Measurements from ENCODE around the gene ANKRD13C.

DNA sequence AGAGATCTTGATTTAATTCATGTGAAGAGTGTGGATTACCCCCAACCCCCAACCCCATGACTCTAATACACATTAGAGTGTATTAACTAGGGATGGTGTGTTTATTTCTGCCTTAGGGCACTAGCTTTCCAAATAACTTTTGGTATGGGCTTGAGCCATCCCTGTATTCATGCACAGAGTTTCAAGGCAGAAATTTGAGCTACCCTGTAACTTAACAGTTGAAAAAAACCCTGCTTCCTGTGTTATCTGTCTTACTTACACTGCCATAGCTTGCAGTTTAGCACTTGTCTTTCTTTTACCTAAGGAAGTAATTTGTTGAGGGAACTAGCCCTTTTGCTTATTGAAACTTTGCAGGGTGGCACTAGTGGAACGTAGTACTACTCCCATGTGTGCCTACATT is 127.1 kb downstream of the ANKRD13C start:
- TF ChIP-seq, protein P1, sequence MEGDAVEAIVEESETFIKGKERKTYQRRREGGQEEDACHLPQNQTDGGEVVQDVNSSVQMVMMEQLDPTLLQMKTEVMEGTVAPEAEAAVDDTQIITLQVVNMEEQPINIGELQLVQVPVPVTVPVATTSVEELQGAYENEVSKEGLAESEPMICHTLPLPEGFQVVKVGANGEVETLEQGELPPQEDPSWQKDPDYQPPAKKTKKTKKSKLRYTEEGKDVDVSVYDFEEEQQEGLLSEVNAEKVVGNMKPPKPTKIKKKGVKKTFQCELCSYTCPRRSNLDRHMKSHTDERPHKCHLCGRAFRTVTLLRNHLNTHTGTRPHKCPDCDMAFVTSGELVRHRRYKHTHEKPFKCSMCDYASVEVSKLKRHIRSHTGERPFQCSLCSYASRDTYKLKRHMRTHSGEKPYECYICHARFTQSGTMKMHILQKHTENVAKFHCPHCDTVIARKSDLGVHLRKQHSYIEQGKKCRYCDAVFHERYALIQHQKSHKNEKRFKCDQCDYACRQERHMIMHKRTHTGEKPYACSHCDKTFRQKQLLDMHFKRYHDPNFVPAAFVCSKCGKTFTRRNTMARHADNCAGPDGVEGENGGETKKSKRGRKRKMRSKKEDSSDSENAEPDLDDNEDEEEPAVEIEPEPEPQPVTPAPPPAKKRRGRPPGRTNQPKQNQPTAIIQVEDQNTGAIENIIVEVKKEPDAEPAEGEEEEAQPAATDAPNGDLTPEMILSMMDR (conservative IDR thresholded peaks at IDR 0.05; ENCODE audit: low read depth, low read length) = no peak
- no peak for TF ChIP-seq EZH2 (IDR thresholded peaks at IDR 0.05; ENCODE audit: borderline replicate concordance, low read depth, low read length, poor library complexity, severe bottlenecking)

All from A673 (cell line).